ENCODE measurements around the gene PPFIA3.
"Not testable (repeated sequence)": the region's sequence is repeated elsewhere in the genome, so short reads cannot be mapped to it uniquely, and the experiment has no call there.

PPFIA3 gene

GRCh38 chr19:49118565-49119410 lies 556 bp upstream of the PPFIA3 start, which contains the start of gene C19orf73:
C19orf73 (minus strand) TSS chr19:49119143; CDS start chr19:49119022, 121 bp downstream.
- Histone ChIP-seq H3K9ac (ENCODE audit: low read length) (peak within 1 kb of the TSS; percentile 80), H3K27me3 (ENCODE audit: insufficient read depth, low read length) (0 out of 2 replicates have a peak, but pooled peaks cover 7% of the 10 kb centered on the region), H3F3A (ENCODE audit: insufficient read depth, low read length) (peaks cover 5% of the 10 kb centered on the region; the same call in 1 of the 2 replicates), H3K4me2 (ENCODE audit: low read length) (peak within 1 kb of the TSS; percentile 98), H2AFZ (ENCODE audit: low read length) (peak within 1 kb of the TSS; percentile 20; the same call in 1 of the 2 replicates), H3K4me3 (ENCODE audit: low read depth, low read length, poor library complexity, severe bottlenecking) (peak within 1 kb of the TSS; percentile 73), H3K36me3 (ENCODE audit: insufficient read depth, low read length) (no peaks in the 10 kb centered on the region), H3K79me2 (ENCODE audit: insufficient read depth, low read length) (no peaks in the 10 kb centered on the region), H3K27ac (ENCODE audit: low read depth, low read length, poor library complexity, severe bottlenecking) (peak within 1 kb of the TSS; percentile 55), H3K9me3 (ENCODE audit: low read length) (no peaks in the 10 kb centered on the region), H3K4me1 (ENCODE audit: insufficient read depth, low read length, severe bottlenecking) (peaks cover 26% of the 10 kb centered on the region), H4K20me1 (ENCODE audit: insufficient read depth, low read length) (no peaks in the 10 kb centered on the region), H3K9me2 (ENCODE audit: low read depth, low read length) (no peaks in the 10 kb centered on the region)
- TF ChIP-seq EZH2 (IDR thresholded peaks at IDR 0.05; ENCODE audit: borderline replicate concordance, low read length): no peak
- peak; percentile 10; the same call in 1 of the 2 replicates for TF ChIP-seq CTCF (IDR thresholded peaks at IDR 0.05; ENCODE audit: low read length)

GRCh38 chr19:49120325-49120683 lies 960 bp downstream of the PPFIA3 start:
- Histone ChIP-seq H3K4me2 (ENCODE audit: low read length) (peak overlapping the region; percentile 98), H3K4me1 (ENCODE audit: insufficient read depth, low read length, severe bottlenecking) (peaks cover 19% of the 10 kb centered on the region)
- no peak for TF ChIP-seq CTCF (IDR thresholded peaks at IDR 0.05; ENCODE audit: low read length)
- TF ChIP-seq EZH2 (IDR thresholded peaks at IDR 0.05; ENCODE audit: borderline replicate concordance, low read length): no peak

GRCh38 chr19:49120868-49121267 lies 1.5 kb downstream of the PPFIA3 start:
- Histone ChIP-seq H3K9me2 (ENCODE audit: low read depth, low read length) (no peaks in the 10 kb centered on the region), H3K27ac (ENCODE audit: low read depth, low read length, poor library complexity, severe bottlenecking) (no peak overlapping the region), H3K4me2 (ENCODE audit: low read length) (no peak overlapping the region), H3F3A (ENCODE audit: insufficient read depth, low read length) (peaks cover 5% of the 10 kb centered on the region; the same call in 1 of the 2 replicates), H3K9me3 (ENCODE audit: low read length) (no peaks in the 10 kb centered on the region), H3K79me2 (ENCODE audit: insufficient read depth, low read length) (no peaks in the 10 kb centered on the region), H4K20me1 (ENCODE audit: insufficient read depth, low read length) (no peaks in the 10 kb centered on the region), H2AFZ (ENCODE audit: low read length) (no peak overlapping the region), H3K27me3 (ENCODE audit: insufficient read depth, low read length) (0 out of 2 replicates have a peak, but pooled peaks cover 7% of the 10 kb centered on the region), H3K4me1 (ENCODE audit: insufficient read depth, low read length, severe bottlenecking) (peaks cover 19% of the 10 kb centered on the region), H3K9ac (ENCODE audit: low read length) (no peak overlapping the region), H3K4me3 (ENCODE audit: low read depth, low read length, poor library complexity, severe bottlenecking) (no peak overlapping the region), H3K36me3 (ENCODE audit: insufficient read depth, low read length) (no peaks in the 10 kb centered on the region)
- TF ChIP-seq EZH2 (IDR thresholded peaks at IDR 0.05; ENCODE audit: borderline replicate concordance, low read length) (no peak), CTCF (IDR thresholded peaks at IDR 0.05; ENCODE audit: low read length) (no peak)

More at GRCh38 chr19:49120325-49120683, 960 bp downstream of the PPFIA3 start:
- Histone ChIP-seq H3K27ac (ENCODE audit: low read depth, low read length, poor library complexity, severe bottlenecking) (no peak overlapping the region), H3K36me3 (ENCODE audit: insufficient read depth, low read length) (no peaks in the 10 kb centered on the region), H3K79me2 (ENCODE audit: insufficient read depth, low read length) (no peaks in the 10 kb centered on the region), H4K20me1 (ENCODE audit: insufficient read depth, low read length) (no peaks in the 10 kb centered on the region), H3F3A (ENCODE audit: insufficient read depth, low read length) (peaks cover 5% of the 10 kb centered on the region; the same call in 1 of the 2 replicates), H3K27me3 (ENCODE audit: insufficient read depth, low read length) (0 out of 2 replicates have a peak, but pooled peaks cover 7% of the 10 kb centered on the region), H2AFZ (ENCODE audit: low read length) (no peak overlapping the region), H3K9me2 (ENCODE audit: low read depth, low read length) (no peaks in the 10 kb centered on the region), H3K9ac (ENCODE audit: low read length) (no peak overlapping the region), H3K4me3 (ENCODE audit: low read depth, low read length, poor library complexity, severe bottlenecking) (no peak overlapping the region), H3K9me3 (ENCODE audit: low read length) (no peaks in the 10 kb centered on the region)

- H3K9me2 ChIP-seq (ENCODE audit: low read depth, low read length); H3K9me3 ChIP-seq (ENCODE audit: low read length); H3K36me3 ChIP-seq (ENCODE audit: insufficient read depth, low read length); H3K9ac ChIP-seq (ENCODE audit: low read length); H4K20me1 ChIP-seq (ENCODE audit: insufficient read depth, low read length); H3K27ac ChIP-seq (ENCODE audit: low read depth, low read length, poor library complexity, severe bottlenecking); H3K4me3 ChIP-seq (ENCODE audit: low read depth, low read length, poor library complexity, severe bottlenecking); H3K79me2 ChIP-seq (ENCODE audit: insufficient read depth, low read length); H3K4me2 ChIP-seq (ENCODE audit: low read length); H2AFZ ChIP-seq (ENCODE audit: low read length); H3K27me3 ChIP-seq (ENCODE audit: insufficient read depth, low read length); H3F3A ChIP-seq (ENCODE audit: insufficient read depth, low read length): not testable (repeated sequence)
- H3K4me1 ChIP-seq (ENCODE audit: insufficient read depth, low read length, severe bottlenecking): peaks cover 19% of the 10 kb centered on the region
Observed at GRCh38 chr19:49121841-49122240, 2.5 kb downstream of the PPFIA3 start.

GRCh38 chr19:49123285-49123684 lies 3.9 kb downstream of the PPFIA3 start:
- not testable (repeated sequence) for H3K79me2 ChIP-seq (ENCODE audit: insufficient read depth, low read length); H3K36me3 ChIP-seq (ENCODE audit: insufficient read depth, low read length); H3K9me2 ChIP-seq (ENCODE audit: low read depth, low read length); H3K4me3 ChIP-seq (ENCODE audit: low read depth, low read length, poor library complexity, severe bottlenecking); H3K27ac ChIP-seq (ENCODE audit: low read depth, low read length, poor library complexity, severe bottlenecking); H3K9me3 ChIP-seq (ENCODE audit: low read length); H2AFZ ChIP-seq (ENCODE audit: low read length); H3K4me2 ChIP-seq (ENCODE audit: low read length); H4K20me1 ChIP-seq (ENCODE audit: insufficient read depth, low read length); H3K9ac ChIP-seq (ENCODE audit: low read length); H3K27me3 ChIP-seq (ENCODE audit: insufficient read depth, low read length); H3F3A ChIP-seq (ENCODE audit: insufficient read depth, low read length)
- peaks cover 18% of the 10 kb centered on the region for H3K4me1 ChIP-seq (ENCODE audit: insufficient read depth, low read length, severe bottlenecking)
